HepG2 (cell line): Measurements from ENCODE around the gene ATP11C. TPM values are rescaled to one million over a fixed set of nuclear protein-coding genes. Genes with fewer than 3 reads are reported as not detected.

ENCODE experiments used
- CEBPZ ChIP-seq: IDR thresholded peaks from 2 replicates; pipeline ENCODE4 v1.6.1; 2012; ENCODE audit warnings: low read length, improper control_type of control experiment
- DR1 ChIP-seq: sonication (generic); formaldehyde crosslinking; IDR thresholded peaks from 2 replicates; pipeline ENCODE4 v1.8.0; 2021; ENCODE audit warnings: mild to moderate bottlenecking, missing genetic modification reagents, inconsistent platforms
- MIXL1 ChIP-seq: IDR thresholded peaks from 2 replicates; pipeline ENCODE4 v1.6.1; 2016
- RARA ChIP-seq: IDR thresholded peaks from 2 replicates; pipeline ENCODE4 v1.6.1; 2016; ENCODE audit warnings: missing genetic modification reagents, missing compliant biosample characterization
- SRSF1 ChIP-seq: fragments of 200-400 bp; formaldehyde crosslinking; optimal IDR thresholded peaks from 2 replicates; pipeline ENCODE3; 2017; ENCODE audit warnings: mild to moderate bottlenecking, low read depth, low read length, moderate library complexity
- SUZ12 ChIP-seq: fragments of 150-350 bp; IDR thresholded peaks from 2 replicates; pipeline ENCODE4 v1.6.1; 2014; ENCODE audit warnings: low read depth, low read length
- ZBTB20 ChIP-seq: sonication (generic); formaldehyde crosslinking; IDR thresholded peaks from 2 replicates; pipeline ENCODE4 v1.8.1; 2023; ENCODE audit warnings: missing genetic modification reagents, low read depth, mild to moderate bottlenecking, borderline replicate concordance
- ZMYM2 ChIP-seq: sonication (generic); formaldehyde crosslinking; IDR thresholded peaks from 2 replicates; pipeline ENCODE4 v1.8.0; 2022; ENCODE audit warnings: mild to moderate bottlenecking, missing genetic modification reagents
- ZNF160 ChIP-seq: sonication (generic); formaldehyde crosslinking; IDR thresholded peaks from 2 replicates; pipeline ENCODE4 v1.8.0; 2022; ENCODE audit warnings: mild to moderate bottlenecking, inconsistent platforms, missing genetic modification reagents
- ZNF33B ChIP-seq: sonication (generic); formaldehyde crosslinking; IDR thresholded peaks from 2 replicates; pipeline ENCODE4 v1.5.1; 2020; ENCODE audit warnings: mild to moderate bottlenecking, missing genetic modification reagents
- ZNF530 ChIP-seq: sonication (generic); formaldehyde crosslinking; IDR thresholded peaks from 2 replicates; pipeline ENCODE4 v1.5.0; 2020; ENCODE audit warnings: low read depth, mild to moderate bottlenecking, missing genetic modification reagents
- polyA plus RNA-seq, 8 experiments: library from polyadenylated mRNA; depleted of rRNA in 3 of 8; stranded (reverse) in 7 of 8; unstranded in 1 of 8; fragments of >200 nt; fragmentation: Illumina TruSeq in 4 of 8; extraction: Trizol in 4 of 8; gene quantifications; 2 replicates each; pipeline versions ENCODE4 v1.2.1 to v1.2.3, GENCODE V29; 2011 to 2016; ENCODE audit warnings: low read depth in 4 of 8, missing spikeins in 1 of 8, mixed read lengths in 1 of 8; ENCODE audit not compliant: insufficient read depth in 1 of 8
- total RNA-seq, 5 experiments: library from RNA; depleted of rRNA; stranded (reverse); fragments of >200 nt; fragmentation: Illumina TruSeq; extraction: Trizol; gene quantifications; 2 replicates each; pipeline ENCODE4 v1.2.3, GENCODE V29; 2016; ENCODE audit warnings: low read depth in 1 of 5
- TF ChIP-seq, protein P1 (sequence below): sonication (generic); formaldehyde crosslinking; IDR thresholded peaks from 2 replicates; pipeline ENCODE4 v1.4.0; 2020; ENCODE audit warnings: mild to moderate bottlenecking, missing genetic modification reagents, borderline replicate concordance
- TF ChIP-seq, protein P2 (sequence below): sonication (generic); formaldehyde crosslinking; IDR thresholded peaks from 2 replicates; pipeline ENCODE4 v1.5.1; 2020; ENCODE audit warnings: missing genetic modification reagents, mild to moderate bottlenecking, borderline replicate concordance

ATP11C gene
- total and polyA plus RNA-seq, 2 of the 13 experiments (the other 11 are each of a cell fraction or from before 2014, with no cell fraction given) = 8.5 to 16.9 TPM

- no peak for TF ChIP-seq SRSF1
- no peak for TF ChIP-seq ZNF160 (CRISPR knock-in tag)
- TF ChIP-seq CEBPZ = no peak
- TF ChIP-seq, protein P1, sequence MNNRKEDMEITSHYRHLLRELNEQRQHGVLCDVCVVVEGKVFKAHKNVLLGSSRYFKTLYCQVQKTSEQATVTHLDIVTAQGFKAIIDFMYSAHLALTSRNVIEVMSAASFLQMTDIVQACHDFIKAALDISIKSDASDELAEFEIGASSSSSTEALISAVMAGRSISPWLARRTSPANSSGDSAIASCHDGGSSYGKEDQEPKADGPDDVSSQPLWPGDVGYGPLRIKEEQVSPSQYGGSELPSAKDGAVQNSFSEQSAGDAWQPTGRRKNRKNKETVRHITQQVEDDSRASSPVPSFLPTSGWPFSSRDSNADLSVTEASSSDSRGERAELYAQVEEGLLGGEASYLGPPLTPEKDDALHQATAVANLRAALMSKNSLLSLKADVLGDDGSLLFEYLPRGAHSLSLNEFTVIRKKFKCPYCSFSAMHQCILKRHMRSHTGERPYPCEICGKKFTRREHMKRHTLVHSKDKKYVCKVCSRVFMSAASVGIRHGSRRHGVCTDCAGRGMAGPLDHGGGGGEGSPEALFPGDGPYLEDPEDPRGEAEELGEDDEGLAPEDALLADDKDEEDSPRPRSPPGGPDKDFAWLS (CRISPR knock-in tag) = no peak
- TF ChIP-seq ZBTB20 (CRISPR knock-in tag) = no peak
- TF ChIP-seq ZNF530 = no peak
- TF ChIP-seq, protein P2, sequence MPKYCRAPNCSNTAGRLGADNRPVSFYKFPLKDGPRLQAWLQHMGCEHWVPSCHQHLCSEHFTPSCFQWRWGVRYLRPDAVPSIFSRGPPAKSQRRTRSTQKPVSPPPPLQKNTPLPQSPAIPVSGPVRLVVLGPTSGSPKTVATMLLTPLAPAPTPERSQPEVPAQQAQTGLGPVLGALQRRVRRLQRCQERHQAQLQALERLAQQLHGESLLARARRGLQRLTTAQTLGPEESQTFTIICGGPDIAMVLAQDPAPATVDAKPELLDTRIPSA = no peak
- TF ChIP-seq RARA (CRISPR knock-in tag) = no peak
- TF ChIP-seq ZNF33B (CRISPR knock-in tag) = no peak
- TF ChIP-seq DR1 (CRISPR knock-in tag) = no peak
- TF ChIP-seq SUZ12 = no peak
- no peak for TF ChIP-seq MIXL1 (CRISPR knock-in tag)
- TF ChIP-seq ZMYM2 (CRISPR knock-in tag) = no peak
These were observed 34.9 kb upstream of the ATP11C start (continued) for GRCh38 chrX:139967750-139968149.
